Activated T-helper 9 cell treated with anti-CD3 and anti-CD28 coated beads, Interleukin-2, amount 50 U/mL, for 16 hours (primary cell): Measurements from ENCODE around the gene RARB.

ENCODE experiments used
- DNase-seq: peaks from one replicate; pipeline ENCODE4 v3.0.0-alpha.2; 2020; ENCODE audit warnings: low read depth

The RARB gene

DNA sequence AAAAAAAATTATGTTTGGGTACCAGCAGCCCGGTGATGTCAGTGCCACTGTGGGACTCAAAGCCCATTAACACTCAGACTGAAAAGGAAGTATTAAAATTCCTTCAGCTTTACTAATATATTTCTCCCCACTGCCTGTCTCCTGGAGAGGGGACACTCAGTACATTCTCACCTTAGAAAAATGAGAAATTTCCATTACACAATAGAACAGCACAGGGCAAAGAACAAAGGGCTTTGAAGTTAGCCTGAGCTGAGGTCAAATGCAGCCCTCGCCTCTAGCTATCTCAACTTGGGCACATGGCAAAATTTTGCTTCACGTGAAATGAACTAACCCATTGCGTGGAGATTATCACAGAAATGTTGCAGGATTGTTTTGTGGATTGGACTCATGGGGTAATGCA, 80.8 kb downstream of the RARB start:
- no peak for DNase-seq

DNA sequence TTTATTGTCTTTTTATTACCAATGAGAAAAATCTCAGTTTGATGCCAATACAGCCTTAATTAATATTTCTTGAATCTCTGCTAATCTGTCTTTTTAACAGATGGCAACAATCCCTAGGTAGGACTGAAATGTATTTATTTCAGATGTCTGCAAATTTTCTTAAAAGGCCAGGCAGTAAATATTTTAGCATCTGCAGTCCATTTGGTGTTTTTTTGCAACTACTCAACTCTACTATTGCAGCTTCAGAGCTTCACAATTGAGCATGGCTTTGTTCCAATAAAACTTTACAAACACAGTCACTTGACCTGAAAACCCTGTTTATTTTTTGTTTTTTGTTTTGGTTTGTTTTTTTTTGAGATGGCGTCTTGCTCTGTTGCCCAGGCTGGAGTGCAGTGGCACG, 82.7 kb downstream of the RARB start:
- no peak for DNase-seq

DNA sequence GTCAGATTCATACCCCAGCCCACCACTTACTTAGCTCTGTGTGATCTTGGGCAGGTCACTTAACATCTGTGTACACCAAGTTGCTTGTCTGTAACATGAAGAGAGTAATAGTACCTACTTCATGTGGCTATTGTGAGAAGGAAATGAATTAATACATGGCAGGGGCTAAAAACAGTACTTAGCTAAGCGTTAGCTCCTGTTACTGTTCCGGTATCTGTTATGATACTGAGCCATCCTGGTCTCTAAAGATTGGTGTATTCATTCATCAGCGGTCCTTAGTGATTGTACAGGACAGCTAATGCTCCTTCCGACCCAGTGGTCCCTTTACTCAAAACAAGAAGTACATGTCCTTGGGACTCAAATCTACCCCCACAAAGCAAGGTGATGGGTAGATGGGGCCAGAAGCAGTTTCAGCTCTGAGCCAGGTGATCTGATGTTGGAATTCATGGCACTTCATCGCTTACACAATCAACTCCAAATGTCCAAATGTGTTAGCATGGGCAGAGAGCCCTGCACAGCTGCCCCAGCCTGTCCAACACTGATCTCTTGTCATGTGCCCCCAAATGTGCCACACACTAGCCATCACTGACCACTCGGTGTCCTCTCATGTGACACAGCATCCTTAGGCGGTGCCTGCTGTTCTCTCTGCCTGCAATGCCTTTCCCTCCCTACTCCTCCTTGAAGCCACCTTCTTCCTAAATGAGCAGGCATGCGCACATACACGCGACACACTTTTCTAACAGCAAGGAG, 84.1 kb downstream of the RARB start:
- no peak for DNase-seq

DNA sequence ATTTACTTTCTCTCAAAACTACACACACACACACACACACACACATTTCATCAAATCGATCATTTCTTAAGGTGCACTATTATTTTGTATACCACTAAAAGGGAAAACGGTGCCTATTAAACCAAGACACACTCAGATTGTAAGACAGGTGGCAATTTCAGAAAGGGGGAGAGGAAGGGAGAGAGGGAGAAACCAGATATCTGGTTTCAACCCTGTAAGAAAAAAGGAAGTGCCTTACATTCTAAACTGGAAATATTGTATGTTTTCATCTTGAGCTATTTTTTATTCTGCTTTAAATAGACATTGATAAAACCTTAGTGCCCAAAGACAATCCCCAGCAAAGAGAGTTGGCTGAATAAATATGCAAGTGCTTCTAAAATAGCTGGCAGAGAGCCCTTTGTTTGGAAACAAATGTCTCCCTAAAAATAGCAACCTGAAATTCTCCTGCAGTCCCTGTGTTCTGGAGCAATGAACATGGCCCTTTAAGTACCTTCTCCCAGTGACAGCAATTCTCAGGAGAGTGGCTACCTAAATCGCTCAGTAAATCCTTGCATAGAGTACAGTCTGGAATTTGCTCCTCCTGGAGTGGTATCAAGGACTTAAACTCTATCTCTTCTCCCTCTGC, 85.7 kb downstream of the RARB start:
- DNase-seq: no peak

DNA sequence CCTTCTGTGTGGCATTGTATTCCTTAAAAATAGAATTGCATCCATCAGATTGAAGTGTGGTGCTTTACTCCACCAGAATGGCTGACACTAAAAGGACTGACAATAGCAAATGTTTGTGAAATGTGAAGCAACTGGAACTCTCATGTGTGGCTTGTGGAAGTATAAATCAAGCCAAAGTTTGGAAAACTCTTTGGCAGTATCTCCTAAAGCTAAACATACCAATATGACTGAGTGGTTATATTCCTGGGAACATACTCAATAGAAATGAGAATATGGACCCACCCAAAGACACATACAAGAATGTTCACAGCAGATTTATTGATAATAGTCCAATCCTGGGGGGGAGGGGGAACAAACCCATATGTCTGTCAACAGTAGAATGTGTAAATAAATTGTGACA, 87.1 kb downstream of the RARB start:
- no peak for DNase-seq

DNA sequence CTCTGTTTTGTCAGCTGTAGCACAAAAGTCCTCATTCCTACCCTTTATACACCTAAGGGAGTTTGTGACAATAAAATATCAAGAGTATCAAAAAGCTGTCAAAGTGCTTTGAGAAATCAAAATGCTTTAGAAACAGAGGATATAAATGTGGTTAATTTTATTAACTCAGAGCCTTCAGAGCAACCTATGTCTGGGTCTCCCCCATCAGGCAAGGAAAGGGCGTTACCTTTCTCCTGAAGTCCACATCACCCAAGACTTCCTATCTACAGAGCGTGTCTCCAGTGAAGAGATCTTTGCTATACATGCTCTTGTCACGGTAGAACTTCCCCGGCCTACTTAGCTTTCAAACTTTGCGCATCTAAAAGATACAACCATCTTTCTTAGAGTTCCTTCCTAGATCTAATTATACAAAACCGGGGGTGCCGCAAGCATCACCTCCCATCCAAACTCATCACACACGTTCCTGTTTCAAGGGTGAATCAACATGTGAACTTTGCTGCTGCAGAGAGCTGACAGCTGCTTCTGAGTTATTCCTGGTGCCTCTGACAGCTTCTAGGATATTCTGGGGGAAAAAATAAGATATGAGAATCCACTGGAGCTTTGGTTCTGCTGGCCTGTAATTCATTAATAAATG, 93.0 kb downstream of the RARB start:
- DNase-seq: no peak

DNA sequence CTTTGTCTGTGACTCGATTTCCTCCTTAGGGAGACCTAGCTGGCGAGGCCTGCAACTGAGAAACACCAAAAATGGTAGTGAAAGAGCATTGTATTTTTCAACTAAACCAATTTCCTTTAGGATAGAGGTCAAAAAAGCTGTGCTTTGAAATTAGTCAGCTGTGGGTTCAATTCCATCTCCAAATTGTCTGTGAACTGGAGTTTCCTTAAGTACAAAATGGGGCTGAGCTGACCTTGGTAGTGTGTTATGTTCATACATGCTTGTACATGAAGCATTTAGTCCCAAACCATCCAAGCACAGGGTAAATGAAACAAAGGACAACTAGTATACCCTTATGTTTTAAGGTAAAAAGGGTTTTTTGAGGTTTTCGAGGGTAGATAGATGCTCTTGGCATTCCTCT, 99.3 kb downstream of the RARB start:
- DNase-seq: no peak

DNA sequence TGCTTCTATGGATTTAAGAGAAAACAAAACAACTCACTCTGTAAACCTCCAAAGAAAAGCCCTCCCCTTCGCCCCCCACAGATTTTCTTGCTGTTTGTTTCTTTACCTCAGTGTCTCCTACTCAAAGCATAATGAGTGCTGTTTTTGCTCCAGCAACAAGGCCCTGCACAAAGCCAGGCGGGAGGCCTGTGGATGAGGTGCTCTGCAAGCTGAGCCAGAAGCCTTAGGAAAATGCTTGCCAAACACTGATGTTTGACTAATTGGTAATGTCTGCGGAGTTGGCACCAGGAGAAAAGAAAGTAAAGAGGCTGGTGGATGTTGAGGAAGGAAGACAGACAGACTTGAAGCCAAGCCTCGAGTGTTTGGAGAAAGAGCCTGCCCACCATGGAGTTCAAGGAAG, 99.7 kb downstream of the RARB start:
- DNase-seq: no peak

DNA sequence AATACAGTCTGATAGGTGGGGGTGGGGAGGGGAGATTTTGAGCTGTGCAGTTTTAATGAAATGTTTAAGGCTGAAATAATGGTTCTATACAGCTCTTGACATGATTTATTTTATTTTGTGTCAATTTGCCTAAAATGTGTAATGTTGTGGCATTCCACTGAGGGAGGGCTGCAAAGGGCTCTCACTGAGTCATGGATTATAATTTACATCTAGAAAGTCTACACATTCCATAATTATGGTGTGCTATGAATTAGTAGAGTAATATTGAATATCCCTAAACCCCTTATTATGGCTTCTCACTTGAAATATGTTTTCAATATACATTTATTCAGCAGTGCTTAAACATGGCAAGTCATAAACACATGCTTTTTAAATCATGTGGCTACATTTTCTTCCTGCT, 103.9 kb downstream of the RARB start:
- DNase-seq: no peak

DNA sequence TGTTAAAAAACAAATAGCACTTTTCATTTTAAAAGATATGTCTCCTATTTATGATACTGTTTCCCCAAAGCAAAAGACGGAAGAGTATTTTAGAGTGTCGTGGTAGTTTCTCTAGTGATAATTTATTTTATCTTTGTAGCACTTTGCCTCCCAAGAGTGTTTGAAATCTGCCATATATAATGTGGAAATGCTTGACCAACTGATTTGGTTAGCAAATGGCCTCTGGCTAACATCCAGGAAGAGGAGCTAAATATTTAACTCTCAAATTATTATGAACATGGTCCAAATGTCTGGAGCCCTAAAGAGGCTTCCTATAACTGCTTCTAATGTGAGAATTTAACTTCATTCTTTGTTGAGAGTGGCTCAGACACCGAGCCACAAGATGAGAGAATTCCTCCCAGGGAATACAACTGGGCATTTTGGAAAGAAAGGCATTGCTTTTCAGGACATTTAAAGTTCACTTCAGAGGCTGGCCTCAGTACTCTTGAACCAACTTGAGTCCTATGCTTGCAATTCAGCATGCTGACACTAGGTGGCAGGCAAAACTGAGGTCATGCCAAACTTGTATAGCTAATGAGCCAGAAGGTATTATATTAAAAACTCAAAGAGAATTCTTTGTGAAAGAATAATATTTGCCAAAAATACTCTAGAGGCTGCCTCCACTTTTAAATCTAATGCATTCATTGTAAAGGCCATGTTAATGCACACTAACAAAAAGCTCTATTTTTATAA, 104.5 kb downstream of the RARB start:
- no peak for DNase-seq

DNA sequence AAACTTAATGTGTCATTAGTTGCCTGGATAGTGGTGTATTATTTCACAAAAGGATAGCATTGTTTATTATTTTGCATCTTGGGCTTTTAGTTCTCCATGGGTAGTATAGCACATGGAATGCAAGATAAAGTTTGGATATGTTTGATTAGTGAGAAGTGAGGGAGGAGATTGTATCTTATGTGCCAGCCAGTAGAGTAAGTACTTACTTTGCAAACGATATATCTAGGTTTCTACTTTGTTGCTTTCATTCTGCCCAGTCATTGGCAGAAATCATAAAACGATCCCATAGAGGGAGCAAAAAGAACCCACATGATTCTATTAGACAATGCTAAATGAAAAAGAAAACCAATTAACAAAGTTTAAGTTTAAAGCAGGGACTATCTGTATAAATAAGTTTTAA, 105.3 kb downstream of the RARB start:
- DNase-seq: no peak

DNA sequence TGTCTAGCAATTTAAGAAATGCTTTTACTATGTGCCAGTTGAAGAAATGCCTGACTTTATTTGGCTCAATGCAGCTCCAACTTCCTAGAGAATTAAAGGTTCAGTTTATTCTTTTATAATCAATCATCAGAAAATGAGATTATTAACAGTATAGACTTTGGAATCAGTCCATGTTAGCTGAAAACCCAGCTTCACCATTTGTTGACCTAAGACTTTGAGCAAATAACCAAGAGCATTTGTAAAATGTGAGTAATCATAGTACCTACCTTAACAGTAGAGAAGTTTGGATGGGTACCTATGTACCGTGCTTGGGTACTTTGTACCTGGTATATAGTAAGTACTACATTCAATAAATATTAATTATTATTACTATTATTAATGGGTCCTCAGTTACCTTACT, 105.9 kb downstream of the RARB start:
- no peak for DNase-seq

DNA sequence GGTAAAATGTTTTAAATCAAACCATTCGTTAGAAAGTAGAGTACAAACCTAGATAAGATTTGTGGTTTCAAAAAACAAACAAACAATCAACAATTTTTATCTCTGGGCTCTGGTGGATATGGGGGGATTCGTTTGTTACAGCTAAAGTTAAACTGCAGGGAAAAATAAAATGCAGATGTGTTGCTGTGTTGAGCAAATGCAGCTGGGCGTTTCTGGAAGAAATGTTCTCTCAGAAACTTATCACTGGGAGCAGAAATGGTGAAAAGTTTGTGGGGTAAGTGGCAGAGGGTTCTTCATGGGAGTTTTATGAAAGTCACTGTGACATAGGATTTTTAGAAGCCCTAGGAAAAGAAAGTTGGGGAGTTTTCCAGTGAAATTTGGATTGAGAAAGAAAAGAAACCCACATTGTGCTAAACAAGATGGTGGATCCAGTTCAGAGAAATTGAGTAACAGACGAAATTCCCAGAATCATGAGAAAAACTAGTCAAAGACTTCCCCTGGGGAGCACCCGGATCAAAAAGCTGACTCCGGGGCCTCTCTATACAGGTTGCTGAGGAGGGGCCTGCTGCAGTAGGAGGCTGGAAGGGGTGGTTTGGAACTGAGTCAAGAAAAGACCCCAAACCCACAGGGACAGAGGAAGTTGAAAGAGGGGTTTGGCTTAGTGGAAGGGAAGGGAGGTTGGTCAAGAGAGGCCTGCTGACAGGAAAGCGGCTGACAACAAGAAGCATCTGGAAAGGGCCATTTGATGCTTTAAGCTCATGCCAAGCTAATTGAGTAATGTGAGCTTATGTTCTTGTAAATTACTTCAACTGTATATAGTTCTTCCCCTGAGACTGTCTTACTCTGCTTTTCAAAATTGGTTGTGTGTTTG, 108.7 kb downstream of the RARB start:
- DNase-seq: no peak

DNA sequence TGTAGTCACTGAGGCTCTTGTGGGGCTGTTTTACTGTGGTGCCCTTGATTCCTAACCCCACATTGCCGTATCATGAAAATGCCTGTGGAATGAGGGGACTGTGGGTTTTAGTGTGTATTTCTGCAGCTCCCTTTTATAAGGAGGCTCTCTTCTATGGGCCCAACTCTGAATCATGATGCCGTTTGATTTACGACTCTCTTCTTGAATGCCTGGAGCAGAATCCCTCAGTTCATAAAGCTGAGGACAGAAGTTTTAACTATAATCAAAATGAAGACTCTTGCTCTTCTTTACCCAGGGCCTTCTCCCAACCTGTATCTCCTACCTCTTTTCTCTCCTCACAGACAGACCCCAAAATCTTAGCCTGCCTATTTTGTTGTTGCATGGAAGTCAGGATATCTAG, 109.5 kb downstream of the RARB start:
- DNase-seq: no peak

DNA sequence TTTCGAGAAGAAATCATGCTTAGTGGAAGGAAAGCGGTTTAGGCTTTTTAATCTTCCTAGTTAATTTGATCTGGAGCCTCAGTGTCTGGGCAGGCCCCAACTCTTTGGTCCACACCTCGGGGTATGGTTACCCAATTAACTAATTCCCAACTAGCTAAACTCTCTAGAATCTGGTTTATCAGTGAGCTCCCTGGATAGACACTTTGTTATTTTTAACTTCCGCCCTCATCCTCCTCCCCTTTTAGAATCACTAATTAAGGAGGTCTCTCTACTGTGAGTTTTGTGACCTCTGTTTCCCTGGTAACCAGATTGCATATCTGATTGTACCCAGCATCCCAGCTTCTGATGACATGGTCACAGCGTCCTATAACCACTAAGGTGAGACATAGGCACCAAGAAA, 112.2 kb downstream of the RARB start:
- DNase-seq: no peak

DNA sequence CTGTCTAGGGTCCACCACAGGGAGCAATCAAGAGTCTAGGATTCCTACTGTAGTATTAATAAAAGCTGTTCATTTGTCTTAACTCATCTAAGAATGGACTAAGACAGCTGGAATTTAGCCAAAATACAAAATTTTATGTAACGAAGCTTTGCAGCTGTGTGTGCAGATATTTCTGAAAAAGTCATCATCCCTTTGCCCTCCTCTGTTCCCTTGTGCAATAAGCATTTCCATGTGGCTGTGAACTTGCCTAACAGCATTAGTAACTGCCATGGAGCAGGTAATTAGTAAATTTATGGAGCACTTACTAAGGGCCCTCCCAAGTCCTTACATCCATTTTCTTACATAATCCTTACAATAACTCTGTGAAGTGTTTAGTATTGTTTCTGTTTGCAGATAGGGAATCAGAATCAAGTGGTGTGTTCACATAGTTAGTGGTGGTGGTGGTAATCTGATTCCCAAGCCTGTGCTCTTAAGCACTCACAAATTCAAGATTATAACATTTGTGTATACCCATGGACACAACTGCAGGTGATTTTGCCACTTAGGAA, 114.5 kb downstream of the RARB start:
- DNase-seq: no peak

DNA sequence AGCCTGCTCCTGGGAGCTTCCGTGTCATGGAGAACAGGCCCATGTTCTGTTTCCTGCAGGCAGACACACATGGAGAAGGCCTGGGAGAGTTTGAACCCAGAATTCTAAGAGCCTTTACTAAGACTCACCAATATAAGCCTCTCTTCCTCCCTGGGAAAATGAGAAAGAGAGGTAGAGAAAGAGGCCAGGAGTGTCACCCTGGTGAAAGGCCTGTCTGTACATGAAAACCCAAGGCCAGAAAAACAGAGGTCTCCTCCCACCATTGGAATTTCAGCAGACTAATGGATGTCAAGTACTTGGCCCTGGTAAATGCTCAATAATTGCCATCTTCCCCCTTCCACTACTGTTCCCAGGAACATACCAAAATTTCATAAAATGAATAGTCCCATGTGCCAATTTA, 119.0 kb downstream of the RARB start:
- DNase-seq: no peak

DNA sequence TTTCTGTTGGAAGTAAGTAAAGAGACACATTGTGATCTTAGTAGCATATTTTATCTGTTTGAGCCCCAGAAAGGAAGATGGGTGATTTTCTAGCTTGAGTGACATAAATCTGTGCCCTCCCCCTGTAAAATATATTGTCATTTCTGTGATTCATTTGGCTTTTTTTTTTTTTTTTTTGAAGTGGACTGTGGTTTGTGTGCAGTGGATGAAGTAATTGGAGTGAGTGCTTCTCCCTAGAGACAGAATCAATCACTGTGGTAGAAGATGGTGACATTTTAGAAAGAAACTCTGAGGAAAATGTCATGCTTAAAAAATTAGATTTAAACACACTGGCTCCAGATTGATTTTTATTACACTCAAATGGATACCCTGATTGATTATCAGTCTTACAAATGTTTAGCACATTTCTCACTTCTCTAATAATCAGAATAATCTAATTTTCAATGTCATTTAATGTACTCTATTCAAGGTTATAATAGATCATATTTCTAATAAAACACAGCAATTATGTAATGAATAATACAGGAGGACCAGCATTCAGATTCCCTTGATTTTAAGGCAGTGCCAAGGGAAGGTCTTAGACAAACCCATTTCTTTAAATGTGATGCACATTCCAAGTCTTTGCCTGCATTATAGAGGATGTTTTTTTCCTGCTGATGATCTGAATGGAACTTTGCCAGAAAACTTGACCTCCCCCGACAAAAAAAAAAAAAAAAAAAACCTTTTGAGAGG, 120.0 kb downstream of the RARB start:
- DNase-seq: no peak

DNA sequence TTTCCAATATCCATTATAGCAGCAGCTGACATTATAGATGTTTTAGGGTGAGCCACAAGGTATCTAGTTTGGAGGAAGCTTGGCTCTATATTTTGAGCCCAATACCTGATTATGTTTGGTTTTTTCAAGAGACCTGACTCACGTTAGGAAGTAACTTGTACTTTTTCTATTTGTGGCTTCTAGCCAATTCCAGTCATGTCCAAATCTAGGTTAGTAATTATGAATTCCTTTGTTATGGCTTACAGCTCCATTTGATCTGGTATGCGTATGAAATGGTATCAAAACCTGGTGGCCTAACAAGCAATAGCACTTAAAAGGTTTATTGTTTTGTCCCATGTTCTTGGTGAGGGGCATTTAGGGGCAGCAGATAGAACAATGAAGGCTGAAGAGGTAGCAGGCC, 120.8 kb downstream of the RARB start:
- DNase-seq: no peak

DNA sequence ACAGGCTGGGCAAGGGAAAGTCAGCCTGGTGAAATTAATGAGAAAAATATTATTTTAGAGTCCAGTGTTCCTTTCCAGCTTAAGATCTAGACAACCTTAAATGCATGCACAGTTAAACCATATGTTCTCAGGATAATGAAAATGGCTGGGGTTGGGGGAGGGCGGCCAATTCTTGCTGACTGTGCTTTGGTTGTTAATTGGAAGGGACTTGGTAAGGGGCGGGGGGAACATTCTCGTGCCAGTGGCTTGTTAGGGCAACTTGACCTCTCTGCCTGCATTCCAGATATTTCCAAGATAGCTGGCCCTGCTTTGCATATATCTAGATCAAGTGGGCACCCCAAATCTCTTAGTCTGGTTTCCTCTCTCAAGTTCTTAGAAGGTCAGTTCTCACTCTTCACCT, 124.2 kb downstream of the RARB start:
- no peak for DNase-seq

DNA sequence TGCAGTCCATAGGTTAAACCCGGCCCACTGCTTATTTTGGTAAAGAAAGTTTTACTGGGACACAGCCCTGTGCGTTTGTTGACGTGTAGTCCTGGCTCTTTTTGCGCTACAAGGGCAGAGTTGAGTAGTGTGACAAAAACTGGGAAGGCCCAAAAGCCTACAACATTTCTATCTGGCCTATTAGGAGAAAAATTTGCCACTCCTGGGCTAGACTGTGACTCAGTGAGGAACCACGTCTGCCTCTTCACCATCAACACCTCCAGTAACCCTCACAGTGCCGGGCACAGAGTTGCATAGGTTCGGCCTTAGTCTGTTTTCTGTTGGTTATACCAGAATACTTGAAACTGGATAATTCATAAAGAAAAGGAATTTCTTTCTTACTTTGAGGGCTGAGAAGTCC, 126.3 kb downstream of the RARB start:
- no peak for DNase-seq
